SK-N-SH treated with all-trans-retinoic acid at 6 μM for 48 hours (cell line): ENCODE measurements around the gene CHN1.

Source experiments
- ATAC-seq: fragments of 200-7000 bp; cut with Tn5 transposase; 3 replicates; pipeline ENCODE4 v1.9.1; 2020; ENCODE audit warnings: mild to moderate bottlenecking, moderate library complexity
- ARNTL ChIP-seq: fragments of 450-650 bp; formaldehyde crosslinking; IDR thresholded peaks from 2 replicates; pipeline ENCODE4 v1.5.0; 2020; ENCODE audit warnings: low read depth, mild to moderate bottlenecking, moderate library complexity, borderline replicate concordance
- BACH2 ChIP-seq: fragments of 250-450 bp; sonication (Bioruptor Pico); IDR thresholded peaks from 2 replicates; pipeline ENCODE4 v1.9.0; 2021; ENCODE audit warnings: mild to moderate bottlenecking, borderline replicate concordance
- ISL1 ChIP-seq: fragments of 250-450 bp; sonication (Bioruptor Pico); IDR thresholded peaks from 2 replicates; pipeline ENCODE4 v2.1.2; 2022; ENCODE audit warnings: mild to moderate bottlenecking, moderate library complexity
- OSR1 ChIP-seq: fragments of 250-450 bp; sonication (Bioruptor Pico); IDR thresholded peaks from 2 replicates; pipeline ENCODE4 v1.8.0; 2022; ENCODE audit warnings: moderate library complexity, mild to moderate bottlenecking, inconsistent platforms
- PPARA ChIP-seq: fragments of 250-450 bp; sonication (Bioruptor Pico); IDR thresholded peaks from 2 replicates; pipeline ENCODE4 v1.5.0; 2020; ENCODE audit warnings: mild to moderate bottlenecking, borderline replicate concordance
- TCF4 ChIP-seq: fragments of 250-450 bp; sonication (Bioruptor Pico); IDR thresholded peaks from 2 replicates; pipeline ENCODE4 v1.8.0; 2021; ENCODE audit warnings: mild to moderate bottlenecking, moderate library complexity, borderline replicate concordance
- TOX ChIP-seq: fragments of 250-450 bp; sonication (Bioruptor Pico); IDR thresholded peaks from 2 replicates; pipeline ENCODE4 v1.8.0; 2021; ENCODE audit warnings: mild to moderate bottlenecking, moderate library complexity, borderline replicate concordance
- ZC3H10 ChIP-seq: fragments of 250-450 bp; sonication (Bioruptor Pico); IDR thresholded peaks from 2 replicates; pipeline ENCODE4 v1.5.1; 2021; ENCODE audit warnings: mild to moderate bottlenecking, moderate library complexity
- ZFP3 ChIP-seq: fragments of 250-450 bp; sonication (Bioruptor Pico); IDR thresholded peaks from 2 replicates; pipeline ENCODE4 v1.5.0; 2020; ENCODE audit warnings: mild to moderate bottlenecking, moderate library complexity
- ZFP30 ChIP-seq: fragments of 450-650 bp; formaldehyde crosslinking; IDR thresholded peaks from 2 replicates; pipeline ENCODE4 v1.5.0; 2022; ENCODE audit warnings: mild to moderate bottlenecking, moderate library complexity
- ZNF565 ChIP-seq: fragments of 450-650 bp; formaldehyde crosslinking; conservative IDR thresholded peaks from 2 replicates; pipeline ENCODE4 v1.5.0; 2020; ENCODE audit warnings: low read depth, mild to moderate bottlenecking, moderate library complexity
- ZNF8 ChIP-seq: fragments of 450-650 bp; formaldehyde crosslinking; IDR thresholded peaks from 2 replicates; pipeline ENCODE4 v1.5.0; 2020; ENCODE audit warnings: mild to moderate bottlenecking, moderate library complexity
- TF ChIP-seq, protein P1 (sequence below): fragments of 250-450 bp; sonication (Bioruptor Pico); IDR thresholded peaks from 2 replicates; pipeline ENCODE4 v1.5.0; 2020; ENCODE audit warnings: mild to moderate bottlenecking, moderate library complexity
- TF ChIP-seq, protein P2 (sequence below): fragments of 250-450 bp; sonication (Bioruptor Pico); IDR thresholded peaks from 2 replicates; pipeline ENCODE4 v1.5.1; 2020; ENCODE audit warnings: low read depth, mild to moderate bottlenecking, moderate library complexity
- TF ChIP-seq, protein P3 (sequence below): fragments of 250-450 bp; sonication (Bioruptor Pico); IDR thresholded peaks from 2 replicates; pipeline ENCODE4 v1.8.0; 2020; ENCODE audit warnings: mild to moderate bottlenecking, moderate library complexity, borderline replicate concordance
- TF ChIP-seq, protein P4 (sequence below): fragments of 250-450 bp; sonication (Bioruptor Pico); IDR thresholded peaks from 2 replicates; pipeline ENCODE4 v1.8.0; 2021; ENCODE audit warnings: low read depth, mild to moderate bottlenecking, moderate library complexity, borderline replicate concordance
- TF ChIP-seq, protein P5 (sequence below): fragments of 250-450 bp; sonication (Bioruptor Pico); IDR thresholded peaks from 2 replicates; pipeline ENCODE4 v1.5.1; 2021; ENCODE audit warnings: mild to moderate bottlenecking, moderate library complexity

The CHN1 gene

DNA sequence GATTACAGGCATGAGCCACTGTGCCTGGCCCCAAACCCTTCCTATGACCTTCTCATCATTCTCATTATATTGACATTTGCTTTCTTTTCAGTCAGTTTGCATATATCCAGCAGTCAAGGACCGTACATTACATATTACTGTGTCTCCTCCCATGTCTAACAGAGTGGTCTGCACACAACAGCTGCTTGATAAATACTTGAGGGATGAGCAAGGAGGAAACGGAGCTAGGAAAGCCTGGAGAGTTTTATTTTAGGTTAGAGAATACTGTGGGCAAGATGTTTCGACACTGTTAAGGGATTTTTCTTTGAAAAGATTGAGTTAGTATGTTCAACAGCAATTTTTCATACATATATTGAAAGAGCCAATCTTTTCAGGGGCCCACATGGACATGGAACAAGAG lies 164.7 kb downstream of the CHN1 start (continued):
- TF ChIP-seq, protein P1, sequence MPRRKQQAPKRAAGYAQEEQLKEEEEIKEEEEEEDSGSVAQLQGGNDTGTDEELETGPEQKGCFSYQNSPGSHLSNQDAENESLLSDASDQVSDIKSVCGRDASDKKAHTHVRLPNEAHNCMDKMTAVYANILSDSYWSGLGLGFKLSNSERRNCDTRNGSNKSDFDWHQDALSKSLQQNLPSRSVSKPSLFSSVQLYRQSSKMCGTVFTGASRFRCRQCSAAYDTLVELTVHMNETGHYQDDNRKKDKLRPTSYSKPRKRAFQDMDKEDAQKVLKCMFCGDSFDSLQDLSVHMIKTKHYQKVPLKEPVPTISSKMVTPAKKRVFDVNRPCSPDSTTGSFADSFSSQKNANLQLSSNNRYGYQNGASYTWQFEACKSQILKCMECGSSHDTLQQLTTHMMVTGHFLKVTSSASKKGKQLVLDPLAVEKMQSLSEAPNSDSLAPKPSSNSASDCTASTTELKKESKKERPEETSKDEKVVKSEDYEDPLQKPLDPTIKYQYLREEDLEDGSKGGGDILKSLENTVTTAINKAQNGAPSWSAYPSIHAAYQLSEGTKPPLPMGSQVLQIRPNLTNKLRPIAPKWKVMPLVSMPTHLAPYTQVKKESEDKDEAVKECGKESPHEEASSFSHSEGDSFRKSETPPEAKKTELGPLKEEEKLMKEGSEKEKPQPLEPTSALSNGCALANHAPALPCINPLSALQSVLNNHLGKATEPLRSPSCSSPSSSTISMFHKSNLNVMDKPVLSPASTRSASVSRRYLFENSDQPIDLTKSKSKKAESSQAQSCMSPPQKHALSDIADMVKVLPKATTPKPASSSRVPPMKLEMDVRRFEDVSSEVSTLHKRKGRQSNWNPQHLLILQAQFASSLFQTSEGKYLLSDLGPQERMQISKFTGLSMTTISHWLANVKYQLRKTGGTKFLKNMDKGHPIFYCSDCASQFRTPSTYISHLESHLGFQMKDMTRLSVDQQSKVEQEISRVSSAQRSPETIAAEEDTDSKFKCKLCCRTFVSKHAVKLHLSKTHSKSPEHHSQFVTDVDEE (CRISPR knock-in tag) = no peak
- TF ChIP-seq ARNTL (CRISPR knock-in tag) = no peak
- no peak for TF ChIP-seq PPARA (CRISPR knock-in tag)
- TF ChIP-seq BACH2 (CRISPR knock-in tag) = no peak
- no peak for TF ChIP-seq ZFP30 (CRISPR knock-in tag)
- TF ChIP-seq, protein P2, sequence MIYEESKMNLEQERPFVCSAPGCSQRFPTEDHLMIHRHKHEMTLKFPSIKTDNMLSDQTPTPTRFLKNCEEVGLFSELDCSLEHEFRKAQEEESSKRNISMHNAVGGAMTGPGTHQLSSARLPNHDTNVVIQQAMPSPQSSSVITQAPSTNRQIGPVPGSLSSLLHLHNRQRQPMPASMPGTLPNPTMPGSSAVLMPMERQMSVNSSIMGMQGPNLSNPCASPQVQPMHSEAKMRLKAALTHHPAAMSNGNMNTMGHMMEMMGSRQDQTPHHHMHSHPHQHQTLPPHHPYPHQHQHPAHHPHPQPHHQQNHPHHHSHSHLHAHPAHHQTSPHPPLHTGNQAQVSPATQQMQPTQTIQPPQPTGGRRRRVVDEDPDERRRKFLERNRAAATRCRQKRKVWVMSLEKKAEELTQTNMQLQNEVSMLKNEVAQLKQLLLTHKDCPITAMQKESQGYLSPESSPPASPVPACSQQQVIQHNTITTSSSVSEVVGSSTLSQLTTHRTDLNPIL (CRISPR knock-in tag) = no peak
- no peak for TF ChIP-seq OSR1 (CRISPR knock-in tag)
- no peak for TF ChIP-seq ZFP3 (CRISPR knock-in tag)

DNA sequence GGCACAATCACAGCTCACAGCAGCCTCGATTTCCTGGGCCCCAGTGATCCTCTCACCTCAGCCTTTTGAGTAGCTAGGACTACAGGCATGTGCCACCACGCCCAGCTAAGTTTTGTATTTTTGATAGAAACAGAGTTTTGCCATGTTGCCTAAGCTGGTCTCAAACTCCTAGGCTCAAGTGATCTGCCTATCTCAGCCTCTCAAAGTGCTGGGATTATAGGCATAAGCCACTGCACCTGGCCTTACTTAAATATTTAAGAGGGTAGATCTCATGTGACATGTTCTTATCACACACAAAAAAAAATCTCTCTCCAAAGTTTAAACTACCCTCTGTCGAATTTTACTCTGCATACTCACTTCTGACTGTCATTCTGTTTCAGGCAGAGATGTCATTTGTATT lies 165.5 kb downstream of the CHN1 start:
- ATAC-seq = no peak
- TF ChIP-seq ZNF565 (CRISPR knock-in tag) = no peak
- TF ChIP-seq ZFP3 (CRISPR knock-in tag) = no peak
- TF ChIP-seq, protein P1 (CRISPR knock-in tag) = no peak
- no peak for TF ChIP-seq ZFP30 (CRISPR knock-in tag)
- no peak for TF ChIP-seq PPARA (CRISPR knock-in tag)
- TF ChIP-seq, protein P2 (CRISPR knock-in tag) = no peak
- TF ChIP-seq TCF4 (CRISPR knock-in tag) = no peak
- TF ChIP-seq BACH2 (CRISPR knock-in tag) = no peak
- TF ChIP-seq ARNTL (CRISPR knock-in tag) = no peak
- TF ChIP-seq, protein P3, sequence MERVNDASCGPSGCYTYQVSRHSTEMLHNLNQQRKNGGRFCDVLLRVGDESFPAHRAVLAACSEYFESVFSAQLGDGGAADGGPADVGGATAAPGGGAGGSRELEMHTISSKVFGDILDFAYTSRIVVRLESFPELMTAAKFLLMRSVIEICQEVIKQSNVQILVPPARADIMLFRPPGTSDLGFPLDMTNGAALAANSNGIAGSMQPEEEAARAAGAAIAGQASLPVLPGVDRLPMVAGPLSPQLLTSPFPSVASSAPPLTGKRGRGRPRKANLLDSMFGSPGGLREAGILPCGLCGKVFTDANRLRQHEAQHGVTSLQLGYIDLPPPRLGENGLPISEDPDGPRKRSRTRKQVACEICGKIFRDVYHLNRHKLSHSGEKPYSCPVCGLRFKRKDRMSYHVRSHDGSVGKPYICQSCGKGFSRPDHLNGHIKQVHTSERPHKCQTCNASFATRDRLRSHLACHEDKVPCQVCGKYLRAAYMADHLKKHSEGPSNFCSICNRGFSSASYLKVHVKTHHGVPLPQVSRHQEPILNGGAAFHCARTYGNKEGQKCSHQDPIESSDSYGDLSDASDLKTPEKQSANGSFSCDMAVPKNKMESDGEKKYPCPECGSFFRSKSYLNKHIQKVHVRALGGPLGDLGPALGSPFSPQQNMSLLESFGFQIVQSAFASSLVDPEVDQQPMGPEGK = no peak
- TF ChIP-seq ISL1 (CRISPR knock-in tag) = no peak
- TF ChIP-seq, protein P4, sequence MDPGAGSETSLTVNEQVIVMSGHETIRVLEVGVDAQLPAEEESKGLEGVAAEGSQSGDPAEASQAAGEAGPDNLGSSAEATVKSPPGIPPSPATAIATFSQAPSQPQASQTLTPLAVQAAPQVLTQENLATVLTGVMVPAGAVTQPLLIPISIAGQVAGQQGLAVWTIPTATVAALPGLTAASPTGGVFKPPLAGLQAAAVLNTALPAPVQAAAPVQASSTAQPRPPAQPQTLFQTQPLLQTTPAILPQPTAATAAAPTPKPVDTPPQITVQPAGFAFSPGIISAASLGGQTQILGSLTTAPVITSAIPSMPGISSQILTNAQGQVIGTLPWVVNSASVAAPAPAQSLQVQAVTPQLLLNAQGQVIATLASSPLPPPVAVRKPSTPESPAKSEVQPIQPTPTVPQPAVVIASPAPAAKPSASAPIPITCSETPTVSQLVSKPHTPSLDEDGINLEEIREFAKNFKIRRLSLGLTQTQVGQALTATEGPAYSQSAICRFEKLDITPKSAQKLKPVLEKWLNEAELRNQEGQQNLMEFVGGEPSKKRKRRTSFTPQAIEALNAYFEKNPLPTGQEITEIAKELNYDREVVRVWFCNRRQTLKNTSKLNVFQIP (CRISPR knock-in tag) = no peak
- no peak for TF ChIP-seq ZNF8 (CRISPR knock-in tag)
- TF ChIP-seq, protein P5, sequence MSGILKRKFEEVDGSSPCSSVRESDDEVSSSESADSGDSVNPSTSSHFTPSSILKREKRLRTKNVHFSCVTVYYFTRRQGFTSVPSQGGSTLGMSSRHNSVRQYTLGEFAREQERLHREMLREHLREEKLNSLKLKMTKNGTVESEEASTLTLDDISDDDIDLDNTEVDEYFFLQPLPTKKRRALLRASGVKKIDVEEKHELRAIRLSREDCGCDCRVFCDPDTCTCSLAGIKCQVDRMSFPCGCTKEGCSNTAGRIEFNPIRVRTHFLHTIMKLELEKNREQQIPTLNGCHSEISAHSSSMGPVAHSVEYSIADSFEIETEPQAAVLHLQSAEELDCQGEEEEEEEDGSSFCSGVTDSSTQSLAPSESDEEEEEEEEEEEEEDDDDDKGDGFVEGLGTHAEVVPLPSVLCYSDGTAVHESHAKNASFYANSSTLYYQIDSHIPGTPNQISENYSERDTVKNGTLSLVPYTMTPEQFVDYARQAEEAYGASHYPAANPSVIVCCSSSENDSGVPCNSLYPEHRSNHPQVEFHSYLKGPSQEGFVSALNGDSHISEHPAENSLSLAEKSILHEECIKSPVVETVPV (CRISPR knock-in tag) = no peak
- TF ChIP-seq OSR1 (CRISPR knock-in tag) = no peak
- no peak for TF ChIP-seq ZC3H10
- TF ChIP-seq TOX (CRISPR knock-in tag) = no peak
